Endothelial cell of umbilical vein (primary cell): ENCODE data around the gene DGKB.

Experiments used
- EZH2 ChIP-seq: IDR thresholded peaks from 2 replicates; pipeline ENCODE4 v1.6.1; 2012; ENCODE audit warnings: borderline replicate concordance, low read depth, mild to moderate bottlenecking, moderate library complexity, low read length, inconsistent platforms; ENCODE audit not compliant: severe bottlenecking
- POLR2A ChIP-seq: IDR thresholded peaks from 2 replicates; pipeline ENCODE4 v1.6.1; 2012; ENCODE audit warnings: low read depth, mild to moderate bottlenecking, control low read depth, low read length
- TF ChIP-seq, protein P1 (sequence below), 2 donors: IDR thresholded peaks; 1 replicate in 1 of 2; 2 replicates in 1 of 2; pipeline ENCODE4 v1.5.1; 2011; ENCODE audit warnings: low read length in 2 of 2, mild to moderate bottlenecking in 2 of 2, moderate library complexity in 2 of 2, control low read depth in 1 of 2, inconsistent platforms in 1 of 2, low read depth in 1 of 2; ENCODE audit not compliant: insufficient read depth in 1 of 2; ENCODE audit errors: extremely low read depth in 1 of 2

DNA sequence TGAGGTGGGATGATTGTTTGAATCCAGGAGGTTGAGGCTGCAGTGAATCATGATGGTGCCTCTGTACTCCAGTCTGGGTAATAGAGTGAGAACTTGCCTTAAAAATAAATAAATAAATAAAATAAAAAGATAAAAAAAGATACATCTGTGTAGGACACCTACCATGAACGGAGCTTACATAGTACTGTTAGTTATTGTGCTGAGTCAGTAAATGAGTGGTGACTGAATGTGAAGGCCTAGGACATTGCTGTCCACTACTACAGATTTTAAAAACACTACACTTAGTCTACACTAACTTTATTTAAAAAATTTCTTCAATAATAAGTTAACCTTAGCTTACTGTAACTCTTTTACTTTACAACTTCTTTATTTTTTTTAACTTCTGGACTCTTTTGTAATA, 806.4 kb downstream of the DGKB start:
- TF ChIP-seq, protein P1, sequence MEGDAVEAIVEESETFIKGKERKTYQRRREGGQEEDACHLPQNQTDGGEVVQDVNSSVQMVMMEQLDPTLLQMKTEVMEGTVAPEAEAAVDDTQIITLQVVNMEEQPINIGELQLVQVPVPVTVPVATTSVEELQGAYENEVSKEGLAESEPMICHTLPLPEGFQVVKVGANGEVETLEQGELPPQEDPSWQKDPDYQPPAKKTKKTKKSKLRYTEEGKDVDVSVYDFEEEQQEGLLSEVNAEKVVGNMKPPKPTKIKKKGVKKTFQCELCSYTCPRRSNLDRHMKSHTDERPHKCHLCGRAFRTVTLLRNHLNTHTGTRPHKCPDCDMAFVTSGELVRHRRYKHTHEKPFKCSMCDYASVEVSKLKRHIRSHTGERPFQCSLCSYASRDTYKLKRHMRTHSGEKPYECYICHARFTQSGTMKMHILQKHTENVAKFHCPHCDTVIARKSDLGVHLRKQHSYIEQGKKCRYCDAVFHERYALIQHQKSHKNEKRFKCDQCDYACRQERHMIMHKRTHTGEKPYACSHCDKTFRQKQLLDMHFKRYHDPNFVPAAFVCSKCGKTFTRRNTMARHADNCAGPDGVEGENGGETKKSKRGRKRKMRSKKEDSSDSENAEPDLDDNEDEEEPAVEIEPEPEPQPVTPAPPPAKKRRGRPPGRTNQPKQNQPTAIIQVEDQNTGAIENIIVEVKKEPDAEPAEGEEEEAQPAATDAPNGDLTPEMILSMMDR (IDR thresholded peaks at IDR 0.05; ENCODE audit: extremely low read depth in 1 of 2, insufficient read depth in 1 of 2, low read depth in 1 of 2, low read length in 2 of 2), result no peak
- TF ChIP-seq EZH2 (no peak), POLR2A (no peak)
